GM19452 (cell line): ENCODE data around the gene PLXND1.

Experiments
- ATAC-seq: cut with Tn5 transposase; IDR thresholded peaks from one replicate; pipeline ENCODE4 v1.9.1; 2021; ENCODE audit not compliant: unreplicated experiment

The PLXND1 gene

DNA sequence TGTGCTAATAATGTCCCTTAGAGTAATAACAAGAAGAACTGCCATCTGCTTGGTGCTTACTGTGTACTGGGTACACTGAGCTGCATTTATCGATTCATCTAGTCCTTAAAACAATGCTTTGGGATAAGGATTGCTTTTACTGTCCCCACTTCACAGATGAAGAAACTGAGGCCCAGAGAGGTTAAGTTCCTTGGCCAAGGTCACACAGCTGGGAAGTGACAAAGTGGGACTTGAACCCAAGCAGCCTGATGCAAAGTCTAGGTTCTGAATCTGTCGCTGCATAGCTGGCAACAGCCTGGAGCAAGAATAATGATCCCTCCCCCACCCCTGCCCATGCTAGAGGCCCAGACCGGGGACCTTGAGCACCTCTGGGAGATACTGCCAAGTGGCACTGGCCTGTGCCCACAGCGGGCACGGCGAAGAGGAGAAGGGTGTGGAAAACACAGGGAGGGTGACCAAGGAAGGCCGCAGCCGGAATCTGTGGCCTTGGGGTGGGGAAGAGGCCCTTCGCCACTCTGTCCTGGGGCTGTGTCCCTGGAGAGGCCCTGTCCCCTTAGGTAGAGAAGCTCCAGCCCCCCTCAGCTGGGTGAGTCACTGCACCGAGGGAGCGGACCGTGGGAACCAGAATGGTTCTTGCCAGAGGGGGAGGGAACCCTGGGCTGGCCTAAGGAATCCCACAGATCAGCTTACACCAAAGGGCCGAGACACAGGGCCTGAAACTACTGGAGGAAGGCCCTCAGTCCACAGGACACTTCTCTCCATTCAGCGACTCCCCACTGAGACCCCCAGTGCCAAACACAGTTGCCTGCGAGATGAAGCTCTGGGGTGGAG, 3.5 kb downstream of the PLXND1 start:
- ATAC-seq: no peak

DNA sequence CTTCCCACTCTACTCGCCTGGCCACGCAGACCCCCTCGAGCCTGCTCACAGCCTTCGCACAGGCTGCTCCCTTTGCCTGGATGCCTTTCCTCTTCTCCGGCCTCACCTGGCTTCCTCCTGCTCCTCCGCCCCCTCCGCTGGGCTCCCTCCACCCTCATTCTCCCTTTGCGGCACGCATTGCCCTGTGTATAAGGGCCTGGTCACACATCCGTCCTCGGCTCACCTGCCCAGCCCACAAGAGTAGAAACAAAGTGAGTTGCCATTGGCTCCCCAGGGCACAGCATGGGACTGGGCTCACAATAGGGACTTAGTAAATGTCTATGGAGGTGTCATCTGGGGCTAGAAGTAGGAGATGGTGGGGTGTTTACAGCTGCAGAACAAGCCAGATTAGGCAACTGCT, 4.2 kb downstream of the PLXND1 start:
- ATAC-seq: no peak

DNA sequence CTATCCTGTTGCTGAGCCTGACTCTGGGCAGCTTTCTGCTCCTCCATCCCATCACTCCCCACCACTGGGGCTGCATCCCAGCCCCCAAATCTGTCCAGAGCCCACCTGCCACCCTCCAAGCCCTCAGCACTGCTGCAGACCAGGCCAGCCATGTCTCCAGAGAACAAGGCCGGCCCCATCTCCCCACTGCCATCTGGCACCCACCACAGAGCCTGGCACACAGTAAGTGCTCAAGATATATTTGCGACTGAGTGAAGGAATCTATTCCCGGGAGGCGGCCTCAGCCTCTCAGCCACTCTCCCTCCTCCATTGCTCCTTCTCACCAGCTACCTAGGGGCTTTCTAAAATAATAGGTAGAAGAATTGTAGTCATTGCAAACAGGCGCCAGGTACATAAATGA, 4.8 kb downstream of the PLXND1 start:
- ATAC-seq: no peak

DNA sequence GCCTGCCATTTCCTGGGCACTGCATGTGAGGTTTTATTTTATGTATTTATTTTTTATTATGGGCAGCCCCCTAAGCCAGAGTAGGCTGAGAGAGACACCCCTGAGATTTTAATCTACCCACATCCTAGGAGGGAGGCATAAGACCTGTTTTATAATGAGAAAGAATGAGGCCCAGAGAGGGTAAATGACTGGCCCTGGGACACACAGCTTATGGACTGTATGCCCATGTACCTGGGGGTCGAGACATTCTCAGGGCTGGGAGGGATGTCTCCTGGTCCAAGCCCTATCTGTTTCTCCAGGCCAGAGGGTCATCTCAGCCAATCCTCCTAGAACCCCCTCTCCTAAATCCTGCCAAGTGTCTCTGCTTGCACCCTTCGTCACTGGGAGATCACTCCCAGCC, 6.1 kb downstream of the PLXND1 start:
- ATAC-seq: no peak

DNA sequence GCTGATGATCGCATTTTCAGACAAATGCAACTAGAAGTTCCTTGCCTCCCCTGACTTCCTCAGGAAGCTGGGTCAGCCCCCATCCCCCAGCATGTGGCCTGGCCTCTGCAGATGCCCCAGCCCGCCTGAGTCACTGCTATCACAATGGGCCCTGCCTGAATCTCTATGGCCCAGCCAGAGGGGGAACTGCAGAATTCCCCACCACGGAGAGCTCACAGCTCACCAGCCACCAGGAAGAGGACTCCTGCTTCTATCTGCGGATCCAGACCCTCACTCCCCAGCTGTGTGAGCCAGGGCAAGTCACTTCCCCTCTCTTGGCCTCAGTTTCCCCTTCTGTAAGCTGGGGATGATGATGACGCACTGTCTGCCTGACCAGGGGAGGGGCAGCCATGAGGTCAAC, 6.9 kb downstream of the PLXND1 start:
- ATAC-seq: no peak

DNA sequence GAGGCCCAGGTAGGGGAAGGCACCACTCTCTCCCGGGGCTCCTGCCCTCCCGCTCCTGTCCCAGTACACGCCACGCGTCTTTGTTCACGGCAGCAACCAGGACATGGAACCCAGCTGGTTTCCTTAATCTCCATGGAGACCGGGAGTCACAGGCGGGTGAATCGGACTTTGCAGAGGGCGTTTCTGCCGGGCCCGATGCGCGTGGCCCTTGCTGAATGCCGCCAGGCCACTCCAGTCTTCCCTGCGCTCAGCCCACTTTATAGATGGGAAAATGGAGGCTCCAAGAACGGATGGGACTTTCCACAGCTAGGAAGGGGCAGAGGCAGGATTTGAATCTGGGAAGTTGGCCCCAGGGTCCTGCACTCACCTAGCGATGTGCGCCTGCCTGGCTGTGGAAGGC, 7.4 kb downstream of the PLXND1 start:
- no peak for ATAC-seq

DNA sequence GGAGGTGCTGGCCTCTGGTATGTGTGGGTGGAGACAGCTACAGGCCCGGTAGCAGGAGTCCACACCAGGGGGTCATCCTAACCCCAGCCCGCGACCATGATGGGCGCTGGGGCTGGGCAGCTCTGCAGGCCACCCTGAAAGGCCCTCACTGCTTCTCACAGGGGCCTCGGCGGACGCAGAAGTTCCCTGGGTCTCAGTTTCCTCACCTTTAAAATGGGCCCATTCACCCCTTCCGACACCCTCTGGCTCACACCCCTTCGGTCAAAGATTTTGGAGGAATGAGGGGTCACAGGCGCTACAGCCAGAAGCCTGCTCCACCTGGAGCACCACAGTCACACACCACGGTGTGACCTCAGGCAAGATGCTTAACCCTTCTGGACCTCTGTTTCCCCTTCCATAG, 8.0 kb downstream of the PLXND1 start:
- ATAC-seq: no peak

DNA sequence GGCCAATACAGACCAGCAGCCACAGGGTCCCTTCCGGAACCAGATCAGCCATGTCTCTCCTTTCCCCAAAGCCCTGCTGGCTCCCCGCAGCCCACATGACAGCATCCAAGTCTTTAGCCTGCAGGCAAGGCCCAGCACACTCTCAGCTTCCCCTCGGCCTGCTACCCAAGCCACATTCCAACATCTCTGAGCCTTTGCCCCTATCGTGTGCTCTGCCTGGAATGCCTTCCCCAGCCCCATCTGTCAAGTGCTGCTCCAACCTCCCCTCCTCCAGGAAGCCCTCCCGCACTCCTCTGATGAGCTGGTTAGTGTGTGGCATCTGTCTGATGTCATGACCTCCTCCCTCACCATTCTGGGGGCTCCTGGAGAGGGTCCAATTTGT, 8.5 kb downstream of the PLXND1 start:
- ATAC-seq: no peak

DNA sequence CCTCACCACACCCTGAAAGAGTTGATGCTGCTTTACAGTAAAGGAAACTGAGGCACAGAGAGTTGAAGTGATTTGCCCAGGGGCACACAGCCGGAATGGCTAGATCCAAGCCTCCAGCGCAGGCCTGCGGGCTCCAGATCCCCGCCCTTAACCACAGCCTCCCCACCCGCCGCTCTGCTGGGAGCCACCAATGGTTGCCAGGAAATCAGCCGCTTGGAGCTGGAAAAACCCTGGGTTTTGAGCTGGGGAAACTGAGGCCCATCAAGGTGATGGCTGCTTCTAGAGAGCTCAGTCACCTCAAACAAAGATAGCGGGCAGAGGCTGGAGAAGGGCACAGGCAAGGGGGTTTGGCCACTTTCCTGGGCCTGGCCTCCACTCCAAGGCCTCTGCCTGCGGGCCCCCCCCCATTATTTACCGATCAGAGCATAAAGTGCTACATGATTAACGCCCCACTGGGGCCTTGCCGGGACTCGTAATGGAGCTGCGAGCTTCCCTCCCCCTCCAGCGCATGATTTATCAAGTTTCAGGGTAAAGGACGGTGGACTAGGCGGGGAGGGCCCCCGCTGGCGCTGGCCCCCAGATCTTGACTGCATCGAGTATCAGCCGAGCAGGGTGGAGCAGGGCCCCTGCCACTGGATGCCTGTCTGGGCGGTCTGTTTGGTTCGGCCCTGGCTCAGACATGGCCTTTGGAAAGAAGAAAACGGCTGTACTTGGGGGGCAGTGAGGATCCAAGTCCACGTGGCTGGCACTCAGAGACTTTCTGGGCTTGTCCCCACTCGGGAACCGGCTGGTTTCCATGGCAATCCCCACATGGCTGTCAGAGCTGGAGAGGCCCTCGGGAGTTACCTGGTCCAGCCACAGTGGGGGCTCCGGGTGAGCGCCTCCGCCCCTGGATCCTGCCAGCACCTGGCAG, 9.1 kb downstream of the PLXND1 start:
- no peak for ATAC-seq

DNA sequence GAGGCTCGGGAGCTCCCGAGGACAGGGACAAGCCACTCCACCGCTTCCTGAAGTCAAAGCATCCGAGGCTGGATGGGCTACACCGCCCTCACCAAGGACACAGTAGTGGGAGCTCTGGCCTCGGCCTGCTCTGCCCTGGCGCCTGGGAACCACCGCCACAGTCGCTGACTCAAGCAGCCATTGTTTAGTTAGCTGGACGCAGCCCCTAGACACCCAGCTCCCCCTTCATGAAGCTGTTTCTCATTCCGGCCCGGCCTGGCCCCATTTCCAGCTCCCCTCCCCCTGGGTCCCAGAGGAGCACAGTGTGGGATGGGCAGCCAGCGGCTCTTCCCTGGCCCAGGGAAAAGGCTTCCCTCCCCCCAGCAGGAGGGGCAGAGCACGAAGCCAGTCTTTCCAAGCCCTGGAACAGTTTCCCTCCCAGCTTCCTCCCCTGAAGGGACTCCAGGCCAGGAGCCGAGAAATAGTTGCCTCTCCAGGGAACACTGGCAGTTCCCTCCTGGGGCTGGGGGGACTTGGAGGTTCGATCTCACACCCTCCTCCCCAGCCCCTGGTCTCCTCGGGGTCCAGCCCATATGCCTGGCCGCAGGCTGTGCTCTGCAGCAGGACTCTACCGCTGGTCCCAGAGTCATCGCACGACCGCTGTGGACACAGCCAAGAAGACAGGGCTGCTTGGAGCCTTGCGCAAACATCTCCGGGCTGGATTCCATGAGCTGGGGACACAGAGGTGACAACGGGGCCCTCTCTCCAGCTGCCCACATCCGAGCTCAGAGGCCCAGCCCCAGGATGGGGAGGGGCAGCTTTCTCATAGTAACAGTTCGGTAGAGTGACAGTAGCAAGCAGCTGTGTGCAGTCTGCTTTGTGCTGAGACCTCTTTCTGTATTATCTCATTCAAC, 10.0 kb downstream of the PLXND1 start:
- ATAC-seq: no peak

DNA sequence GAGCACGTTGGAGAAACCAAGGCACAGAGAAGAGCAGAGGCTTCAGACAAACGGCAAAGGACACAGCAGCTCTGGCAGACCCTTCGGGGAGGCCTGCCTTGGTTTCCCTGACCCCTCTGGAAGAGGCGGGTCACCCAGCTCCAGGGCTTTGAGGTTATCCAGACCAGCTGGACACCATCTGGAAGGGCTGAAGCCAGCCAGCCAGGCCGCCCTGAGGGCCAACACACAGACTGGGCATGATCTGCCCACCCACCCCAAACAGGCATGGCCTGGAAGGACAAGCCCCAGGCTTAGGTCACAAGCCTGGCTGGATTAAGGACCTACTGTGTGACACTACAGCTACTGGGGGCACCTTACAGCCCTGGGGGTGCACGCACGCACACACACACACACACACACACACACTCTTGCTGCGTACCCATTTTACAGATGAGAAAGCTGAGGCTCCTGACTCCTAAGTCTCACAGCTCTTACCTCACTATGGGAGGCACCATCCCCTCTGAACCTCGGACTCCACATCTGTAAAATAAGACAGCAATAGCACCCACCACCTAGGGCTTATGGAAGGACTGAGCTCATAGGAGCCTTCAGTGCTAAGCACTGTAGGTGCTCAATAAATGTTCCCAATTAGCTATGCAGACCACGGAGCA, 10.8 kb downstream of the PLXND1 start:
- no peak for ATAC-seq

DNA sequence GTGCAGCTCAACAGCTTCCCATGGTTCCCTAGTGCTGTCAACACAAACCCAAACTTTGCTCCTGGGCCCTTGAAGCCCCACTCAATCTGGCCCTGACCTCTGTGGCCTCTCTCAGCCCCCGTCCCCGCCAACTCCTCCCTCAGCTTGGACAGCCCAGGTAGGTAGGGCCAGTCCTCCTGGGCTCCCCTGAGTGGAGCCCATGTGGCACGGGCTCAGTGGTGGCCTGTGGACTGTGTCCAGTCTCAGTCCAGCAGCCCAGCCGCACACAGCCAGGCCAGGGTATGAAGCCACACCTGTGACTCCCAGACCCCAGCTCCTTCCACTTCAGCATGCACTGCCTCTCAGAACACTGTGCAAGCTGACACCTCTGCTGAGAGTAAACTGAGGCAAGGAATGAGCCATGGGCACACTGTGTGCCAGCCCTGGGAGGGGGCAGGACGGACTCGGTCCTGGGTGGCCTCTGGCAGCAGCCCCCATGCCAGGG, 11.5 kb downstream of the PLXND1 start:
- ATAC-seq: no peak

DNA sequence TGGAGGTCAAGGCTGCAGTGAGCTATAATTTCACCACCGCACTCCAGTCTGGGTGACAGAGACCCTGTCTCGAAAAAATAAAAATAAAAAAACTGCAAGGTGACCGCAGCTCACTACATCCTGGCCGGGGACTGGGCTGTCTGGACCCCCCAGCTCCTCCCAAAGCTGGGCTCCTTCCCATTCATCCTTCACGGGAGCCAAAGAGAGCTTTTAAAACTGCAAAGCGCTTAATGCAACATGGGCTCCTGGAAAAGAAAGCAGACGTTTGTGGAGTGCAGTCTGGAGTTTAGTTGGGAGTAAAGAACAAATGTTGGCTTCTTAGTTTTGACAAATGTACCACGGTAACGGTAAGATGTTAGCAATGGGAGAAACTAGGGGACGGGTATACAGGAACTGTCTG, 12.1 kb downstream of the PLXND1 start:
- ATAC-seq: no peak

DNA sequence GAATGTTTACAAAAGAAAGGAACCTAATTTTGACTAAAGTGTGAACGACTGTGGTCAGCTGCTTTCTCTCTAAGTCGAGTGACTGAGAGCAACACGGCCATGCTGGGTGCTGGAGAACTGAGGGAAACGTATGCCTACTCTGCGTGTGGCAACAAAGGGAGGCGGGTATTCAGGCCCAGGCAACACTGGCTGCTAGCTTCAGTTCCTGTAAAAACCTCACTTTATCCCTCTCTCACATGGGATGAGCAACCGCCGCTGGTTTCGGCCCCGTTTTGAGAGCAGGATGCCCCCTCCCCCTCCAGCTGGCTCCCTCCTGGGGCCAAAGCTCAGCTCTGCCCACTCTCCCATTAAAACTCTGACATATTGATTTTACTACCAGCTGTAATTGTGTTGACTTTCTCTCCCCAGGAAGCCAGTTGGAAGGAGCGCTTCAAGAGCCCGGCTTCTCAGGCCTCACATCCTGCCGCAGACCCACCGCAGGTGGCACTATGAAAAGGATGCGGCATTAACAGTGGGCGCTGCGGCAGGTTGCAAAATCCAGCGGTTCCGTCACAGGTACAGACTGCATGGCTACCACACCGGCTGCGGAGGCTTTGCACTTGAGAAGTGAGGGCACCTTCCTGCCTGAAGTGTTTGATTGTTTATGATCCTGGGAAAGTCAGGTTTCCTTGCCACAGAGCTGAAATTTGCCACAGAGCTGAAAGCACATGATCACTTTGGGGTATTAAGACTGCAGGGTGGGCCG, 12.7 kb downstream of the PLXND1 start:
- no peak for ATAC-seq

DNA sequence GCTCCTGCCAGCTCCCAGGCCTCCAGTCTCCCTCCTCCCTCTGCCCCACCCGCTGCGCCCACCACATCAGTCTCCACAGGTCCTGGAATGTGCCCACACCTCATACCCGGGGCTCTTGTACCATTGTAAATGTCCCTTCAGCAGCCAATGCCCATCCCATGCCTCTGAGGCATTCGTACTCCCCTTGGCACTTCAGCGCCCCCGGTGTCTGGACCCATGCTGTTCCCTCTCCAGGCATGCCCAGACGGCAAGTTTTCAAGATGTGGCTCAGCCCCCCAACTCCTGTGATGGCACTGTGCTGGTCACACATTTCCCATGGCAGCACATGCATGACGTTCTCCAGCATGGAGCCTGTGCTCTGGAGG, 13.3 kb downstream of the PLXND1 start:
- no peak for ATAC-seq

DNA sequence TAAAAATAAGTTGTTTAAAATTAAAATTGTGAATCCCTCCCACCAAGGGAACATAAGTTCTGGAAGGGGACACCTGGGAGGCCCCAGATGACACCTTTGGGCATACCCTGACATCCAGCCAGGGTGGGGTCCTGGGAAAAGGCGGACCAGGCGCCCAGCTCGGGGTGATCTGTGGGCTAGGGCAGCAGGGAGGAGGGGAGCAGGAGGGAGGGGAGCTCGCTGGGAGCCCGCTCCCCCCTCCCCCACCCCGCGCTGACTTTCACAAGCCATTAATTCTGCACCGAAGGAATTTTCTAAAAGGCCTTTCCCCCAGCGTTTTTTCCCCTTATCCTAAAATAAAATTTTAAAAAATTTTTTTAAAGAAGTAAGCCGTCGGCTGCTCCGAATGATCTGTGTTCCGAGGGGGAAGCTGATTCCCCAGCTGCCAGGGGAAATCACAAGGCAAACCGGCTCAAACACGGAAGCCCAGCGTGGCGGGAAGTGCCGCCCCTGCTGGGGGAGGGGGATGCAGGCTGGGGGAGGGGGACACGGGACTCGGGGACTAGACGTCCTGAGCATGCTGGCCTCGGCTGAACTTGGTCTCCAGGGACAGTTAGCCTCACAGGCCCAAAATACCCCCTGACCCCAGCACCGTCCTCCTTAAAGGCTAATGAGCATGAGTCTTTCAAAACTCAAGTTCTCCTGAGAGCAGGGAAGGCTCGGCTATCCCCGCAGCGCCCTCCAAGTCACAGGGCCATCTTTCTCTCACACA, 13.9 kb downstream of the PLXND1 start:
- no peak for ATAC-seq

DNA sequence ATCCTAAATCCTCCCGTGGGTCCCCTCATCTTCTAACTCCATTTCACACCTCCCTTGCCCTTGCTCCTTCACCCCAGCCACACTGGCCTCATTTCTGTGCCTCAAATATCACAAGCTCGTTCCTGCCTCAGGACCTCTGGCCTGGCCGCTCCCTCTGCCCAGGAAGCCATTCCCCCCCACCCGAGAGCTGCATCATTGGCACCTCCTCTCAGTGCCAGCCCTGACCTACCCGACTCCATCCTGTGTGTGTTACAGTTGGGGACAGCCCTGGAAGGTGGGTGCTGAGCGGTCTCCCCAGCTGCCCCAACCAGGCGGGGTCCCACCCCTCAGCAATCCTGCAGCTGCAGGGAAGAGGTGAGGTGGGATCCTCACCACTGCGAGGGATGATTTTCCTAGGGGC, 14.5 kb downstream of the PLXND1 start:
- ATAC-seq: no peak

DNA sequence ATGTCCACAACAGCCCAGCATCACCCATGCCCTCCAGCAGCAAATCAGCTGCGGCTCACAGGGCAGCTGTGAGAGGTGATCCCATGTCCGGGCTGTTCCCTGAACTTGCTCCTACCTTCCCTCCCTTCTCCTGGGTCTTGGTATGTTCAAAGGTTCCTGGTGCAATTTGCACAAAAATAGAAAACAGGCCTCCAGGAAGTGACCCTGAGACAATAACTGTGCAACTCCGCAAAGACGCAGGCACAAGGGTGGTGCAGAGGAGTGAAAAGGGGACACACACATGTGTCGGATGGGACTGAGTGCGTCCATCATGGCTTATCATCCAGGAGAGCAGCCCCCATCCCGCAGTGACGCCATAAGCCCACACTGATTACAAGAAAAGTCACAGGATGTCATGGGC, 16.3 kb downstream of the PLXND1 start:
- no peak for ATAC-seq

DNA sequence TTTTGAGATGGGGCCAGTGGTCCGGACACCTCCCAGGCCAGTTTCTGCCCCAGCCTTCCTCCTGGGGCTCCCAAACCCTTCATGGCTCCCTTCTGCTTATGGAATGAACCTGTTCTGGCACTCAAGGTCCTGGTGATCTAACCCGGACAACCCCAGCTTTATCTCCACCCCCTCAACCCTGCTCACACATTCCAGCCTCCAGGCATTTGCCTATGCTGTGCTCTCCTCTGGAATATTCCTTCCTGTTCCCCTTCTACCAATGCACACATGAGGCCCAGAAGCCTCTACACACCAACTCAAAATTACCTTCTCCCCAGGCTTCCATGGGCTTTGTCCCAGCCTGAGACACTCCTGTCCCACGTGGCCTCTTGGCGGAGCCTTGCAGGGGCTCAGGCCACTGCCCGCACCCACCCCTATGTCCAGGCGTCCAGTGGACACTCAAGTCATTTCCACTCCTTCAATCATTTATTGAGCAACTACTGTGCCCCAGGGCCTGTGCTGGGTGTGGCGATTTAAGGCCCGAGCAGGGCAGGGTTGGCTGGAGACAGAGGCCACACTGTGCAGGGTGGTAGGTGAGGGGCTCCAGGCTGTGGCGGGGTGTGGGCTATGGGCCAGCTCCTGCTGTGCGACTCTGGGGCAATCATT, 18.8 kb downstream of the PLXND1 start:
- no peak for ATAC-seq
